C1 segment of cervical spinal cord (tissue), 14 donors: ENCODE measurements around the gene SLC25A27.

ENCODE experiments used
- DNase-seq, 14 donors: peaks; one replicate each; lab custom pipeline; 2025; lab: John Stamatoyannopoulos, UW

SLC25A27 gene

DNA sequence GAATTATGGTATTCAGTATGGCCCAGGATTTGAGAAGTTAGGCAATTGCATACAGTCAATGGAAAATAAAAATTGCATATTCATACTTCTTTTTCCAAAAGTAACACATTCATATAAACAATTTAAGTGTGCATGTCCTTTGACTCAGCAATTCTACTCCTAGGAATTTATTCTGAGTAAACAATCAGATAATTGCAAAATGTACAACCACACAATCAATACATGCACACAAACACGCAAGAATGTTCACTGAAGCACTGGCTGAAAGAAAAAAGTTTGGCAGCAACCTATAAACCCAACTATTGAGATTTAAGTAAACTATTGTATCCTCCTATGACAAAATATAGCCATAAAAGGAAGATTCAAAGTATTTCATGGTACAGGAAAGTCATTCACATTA is 1.8 kb upstream of the SLC25A27 start:
- peak in 1 of 14 donors; percentile 17 for DNase-seq

DNA sequence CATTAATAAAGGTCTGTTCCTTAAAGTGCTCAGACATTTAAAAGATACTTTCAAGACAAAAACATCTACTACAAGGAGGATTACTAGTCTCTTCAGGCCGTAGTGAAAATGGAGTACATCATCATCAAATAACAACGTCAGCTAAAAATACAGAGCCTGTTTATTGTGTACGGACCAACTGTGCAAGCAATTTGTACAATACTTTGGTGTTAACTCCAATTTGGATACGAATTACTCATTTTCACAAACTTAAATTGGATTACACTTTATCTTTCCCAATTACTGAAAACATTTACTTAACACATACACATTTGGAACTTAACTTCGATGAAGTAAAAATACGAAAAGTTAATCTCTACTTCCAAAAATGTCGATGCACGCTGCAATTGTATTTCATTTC is 959 bp upstream of the SLC25A27 start:
- peak in 1 of 14 donors; percentile 48 for DNase-seq

DNA sequence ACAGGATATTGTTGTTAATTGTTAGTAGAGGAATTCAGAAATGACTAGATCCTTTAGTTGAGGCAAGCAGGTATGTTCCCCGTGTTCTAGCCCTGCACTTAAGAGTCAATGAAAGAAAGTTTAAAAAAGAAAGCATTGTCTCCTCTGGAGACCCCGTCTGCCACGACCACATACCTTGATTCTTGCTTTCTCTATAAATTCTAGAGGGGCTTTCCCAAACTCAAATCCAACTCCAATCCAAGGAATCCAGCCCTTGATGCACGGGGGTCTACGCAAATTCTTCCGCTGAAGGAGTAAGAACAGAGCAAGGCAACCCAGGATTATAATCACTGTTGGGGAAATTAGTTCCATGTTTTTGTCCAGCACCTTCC is 558 bp upstream of the SLC25A27 start:
- no peak for DNase-seq

DNA sequence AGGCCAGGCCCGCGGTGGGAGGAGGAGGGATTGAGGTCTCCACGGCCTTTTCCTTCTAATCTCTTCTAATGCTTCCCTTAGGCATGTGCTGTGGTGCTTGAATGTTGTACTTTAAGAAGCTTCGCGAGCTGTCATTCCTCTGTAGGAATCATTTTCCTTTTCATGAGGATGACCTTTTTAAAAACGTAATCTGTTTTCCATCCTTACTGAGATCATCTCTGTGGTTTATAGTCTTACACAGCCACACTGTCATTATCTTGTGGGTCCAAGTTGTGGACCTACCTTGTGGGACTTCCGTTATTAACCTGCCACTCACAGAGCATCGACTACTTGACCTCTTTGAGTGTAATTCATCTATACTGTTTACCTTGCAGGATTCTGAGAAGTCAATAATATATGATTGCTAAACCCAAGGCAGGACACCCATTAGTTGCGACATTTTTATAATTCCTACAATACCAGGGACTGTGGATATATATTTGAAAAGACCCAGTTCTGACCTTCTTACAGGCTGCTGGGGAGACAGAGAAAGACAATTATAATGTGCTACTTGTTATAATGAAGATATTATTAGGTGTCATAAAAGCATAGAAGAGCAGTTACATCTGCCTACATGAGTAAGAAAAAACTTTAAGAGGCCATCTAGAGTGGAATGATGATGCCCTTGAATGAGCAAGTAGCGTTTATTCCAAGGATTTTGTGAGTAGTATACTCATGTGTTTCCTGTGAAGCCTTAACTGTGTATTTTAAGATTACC is 842 bp downstream of the SLC25A27 start:
- DNase-seq, result peak in 1 of 14 donors; percentile 39

DNA sequence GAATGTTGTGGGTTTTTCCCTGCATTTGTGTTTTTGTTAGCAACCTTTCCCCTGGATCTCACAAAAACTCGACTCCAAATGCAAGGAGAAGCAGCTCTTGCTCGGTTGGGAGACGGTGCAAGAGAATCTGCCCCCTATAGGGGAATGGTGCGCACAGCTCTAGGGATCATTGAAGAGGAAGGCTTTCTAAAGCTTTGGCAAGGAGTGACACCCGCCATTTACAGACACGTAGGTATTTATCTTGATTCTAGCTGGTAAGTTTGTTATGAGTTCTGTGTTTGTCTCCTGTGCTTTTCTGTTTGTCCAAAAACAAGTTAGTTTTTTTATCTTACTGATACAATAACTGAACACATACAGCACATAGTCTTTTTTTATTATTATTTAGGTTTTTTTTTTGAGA is 3.0 kb downstream of the SLC25A27 start:
- DNase-seq, result peak in 4 of 14 donors; percentile 1 to 14 (median 5)

DNA sequence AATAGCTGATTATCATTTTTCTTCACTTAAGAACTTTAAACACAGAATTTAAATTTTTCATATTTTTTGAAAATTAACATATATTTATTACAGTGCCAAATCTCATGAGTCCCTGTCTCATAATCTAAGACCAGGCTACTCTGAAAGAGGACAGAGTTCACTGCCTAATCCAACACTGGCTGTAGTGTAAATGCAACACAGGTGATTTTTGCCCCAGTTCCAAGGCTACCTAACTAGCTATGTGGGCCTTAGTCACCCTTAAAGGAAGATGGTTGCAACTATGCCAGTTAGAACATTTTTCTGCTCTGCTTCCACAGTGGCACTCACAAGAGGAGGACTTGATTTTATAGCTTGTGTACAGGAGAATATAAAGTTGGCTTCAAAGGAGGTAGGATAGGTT is 4.9 kb downstream of the SLC25A27 start:
- no peak for DNase-seq

DNA sequence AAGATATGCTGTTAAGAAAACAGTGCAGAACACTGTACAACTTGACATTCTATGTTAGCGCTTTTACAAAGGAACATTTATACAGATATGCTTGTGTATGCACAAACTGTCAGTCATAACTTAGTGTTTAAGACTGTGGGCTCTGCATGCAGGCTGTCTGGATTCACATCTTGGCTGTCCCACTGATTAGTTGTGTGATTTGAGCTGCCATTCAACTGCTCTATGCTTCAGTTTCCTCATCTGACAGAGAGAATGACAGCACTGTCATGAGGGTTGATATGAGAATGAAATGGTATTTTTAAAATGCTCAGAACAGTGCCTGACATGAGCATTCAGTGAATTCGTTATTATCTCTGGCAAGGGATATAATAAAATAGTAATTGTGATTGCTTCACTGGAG is 8.7 kb downstream of the SLC25A27 start:
- DNase-seq, result no peak

DNA sequence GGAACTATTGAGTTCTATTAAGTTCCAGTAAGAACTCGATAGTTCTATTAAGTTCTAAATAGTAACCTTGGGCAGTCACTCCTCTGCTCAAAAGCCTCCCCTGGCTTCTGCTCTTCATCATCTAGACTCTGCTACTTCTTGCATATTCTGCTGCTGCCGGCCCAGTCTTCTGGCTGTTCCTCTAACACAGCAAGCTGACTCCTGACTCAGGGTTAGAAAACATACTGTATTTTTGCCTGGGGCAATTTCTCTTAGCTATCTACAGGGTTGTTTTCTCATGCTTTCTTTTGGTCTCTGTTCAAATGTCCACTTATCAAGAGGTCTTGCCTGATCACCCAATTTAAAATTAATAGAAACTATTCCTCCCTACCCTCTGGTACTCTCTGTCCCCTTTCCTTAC is 14.6 kb downstream of the SLC25A27 start:
- DNase-seq, result no peak

DNA sequence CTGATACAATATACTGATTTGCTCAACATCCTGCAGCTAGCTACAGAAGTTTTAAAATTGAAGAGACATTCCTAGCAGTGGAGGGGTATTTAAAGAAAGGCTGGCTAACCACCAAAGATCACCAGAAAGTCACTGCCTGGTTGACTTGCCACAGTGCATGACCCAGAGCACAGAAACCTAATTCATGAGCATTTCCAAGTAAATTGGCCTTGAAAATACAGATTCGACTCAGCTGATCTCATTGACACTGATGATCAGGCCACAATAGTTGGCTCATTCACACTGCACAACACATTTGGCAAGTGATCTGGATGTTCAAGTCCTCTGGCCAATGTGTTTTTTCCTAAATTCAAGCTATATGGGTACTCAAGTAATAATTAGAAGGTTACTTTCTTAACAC is 21.6 kb downstream of the SLC25A27 start:
- no peak for DNase-seq

DNA sequence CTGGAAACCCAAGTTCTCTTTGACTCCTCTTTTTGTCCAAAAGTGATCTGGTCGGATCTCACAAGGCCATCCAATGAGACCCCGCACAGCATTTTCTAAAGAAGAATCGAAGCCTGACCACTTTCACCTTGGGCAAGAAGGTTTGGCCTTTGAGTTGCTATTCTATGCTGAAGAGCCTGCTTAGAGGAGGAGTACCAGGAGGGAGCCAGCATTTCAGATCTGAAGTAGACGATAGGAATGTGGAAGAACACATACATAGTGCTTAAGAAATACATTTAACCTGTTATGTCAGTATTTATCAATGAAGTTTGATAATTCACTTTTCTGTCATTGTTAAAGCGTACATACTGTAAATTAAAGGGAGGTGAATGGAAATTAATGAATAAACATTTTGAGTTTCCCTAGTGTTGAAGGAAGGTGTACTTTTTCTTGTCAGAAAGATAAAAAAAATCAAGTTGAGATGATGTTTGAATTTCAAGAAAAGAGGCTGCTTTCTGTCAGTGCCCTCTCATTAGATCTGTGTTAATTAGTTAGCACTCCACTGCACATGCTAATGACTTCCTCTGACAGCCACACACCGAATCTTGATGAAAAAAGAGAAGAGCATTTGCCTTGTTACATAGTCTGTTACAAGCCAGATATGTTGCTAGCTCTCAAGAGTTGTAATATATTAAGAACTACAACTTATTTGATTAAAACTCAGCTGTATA is 24.0 kb downstream of the SLC25A27 start:
- no peak for DNase-seq

DNA sequence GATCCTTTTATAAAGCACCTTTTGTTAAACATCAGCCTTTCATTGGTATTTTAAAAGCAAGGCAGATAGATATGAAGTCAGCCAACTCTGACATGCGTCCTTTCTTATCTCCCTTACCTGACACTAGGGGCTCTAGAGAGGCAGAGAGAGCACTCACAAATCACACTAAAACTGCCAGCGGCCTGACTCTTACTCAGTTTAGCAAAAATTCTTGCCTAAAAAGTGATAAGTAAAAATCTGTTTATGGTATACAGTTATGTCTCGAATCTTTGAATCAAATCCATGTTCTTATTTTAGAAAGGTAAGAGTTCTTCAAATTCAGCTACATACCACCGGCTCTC is 24.5 kb downstream of the SLC25A27 start:
- no peak for DNase-seq

DNA sequence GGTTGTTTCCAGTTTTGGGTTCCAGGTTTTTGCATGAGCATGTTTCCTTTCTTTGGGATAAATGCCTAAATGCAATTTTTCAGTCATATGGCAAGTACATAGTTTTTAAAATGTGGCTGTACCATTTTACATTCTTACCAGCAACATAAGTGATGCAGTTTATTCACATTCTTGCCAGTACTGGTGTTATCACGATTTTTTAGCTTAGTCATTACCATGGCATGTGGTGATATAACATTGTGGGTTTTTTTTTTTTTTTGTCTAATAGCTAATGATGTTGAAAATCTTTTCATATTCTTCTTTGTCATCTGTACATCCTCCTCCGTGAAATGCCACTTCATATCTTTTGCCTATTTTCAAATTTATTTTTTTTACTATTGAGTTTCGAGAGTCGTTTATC is 32.0 kb downstream of the SLC25A27 start:
- no peak for DNase-seq

DNA sequence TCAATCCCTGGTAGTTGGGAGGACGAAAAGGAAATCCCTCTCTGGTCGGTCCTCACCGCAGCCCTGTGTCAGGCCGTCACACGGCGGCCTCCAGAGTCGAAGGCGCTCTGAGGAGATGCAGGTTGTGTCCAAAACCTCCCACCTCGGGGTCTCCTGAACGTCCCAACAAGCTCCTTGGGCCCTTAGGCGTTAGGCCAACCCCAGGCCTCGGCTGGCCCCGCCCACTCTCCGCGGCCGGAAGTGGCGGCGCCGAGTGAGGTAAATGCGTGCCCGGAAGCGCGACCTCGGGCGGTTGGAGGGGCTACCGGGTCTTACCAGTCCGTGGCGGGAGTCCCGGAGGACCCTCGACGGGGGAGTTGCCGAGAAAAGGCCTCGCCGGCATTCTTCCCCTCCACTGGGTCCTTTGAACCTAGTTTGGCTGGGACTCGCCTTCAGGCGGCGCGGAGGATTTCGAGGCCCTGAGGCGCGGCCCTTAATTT is 34.9 kb downstream of the SLC25A27 start, which contains the start of gene TDRD6:
TSS of gene TDRD6 (plus strand) at position 267 of the 479 bp plus-strand sequence. CDS start 244 bp downstream, outside the sequence.
- no peak for DNase-seq

DNA sequence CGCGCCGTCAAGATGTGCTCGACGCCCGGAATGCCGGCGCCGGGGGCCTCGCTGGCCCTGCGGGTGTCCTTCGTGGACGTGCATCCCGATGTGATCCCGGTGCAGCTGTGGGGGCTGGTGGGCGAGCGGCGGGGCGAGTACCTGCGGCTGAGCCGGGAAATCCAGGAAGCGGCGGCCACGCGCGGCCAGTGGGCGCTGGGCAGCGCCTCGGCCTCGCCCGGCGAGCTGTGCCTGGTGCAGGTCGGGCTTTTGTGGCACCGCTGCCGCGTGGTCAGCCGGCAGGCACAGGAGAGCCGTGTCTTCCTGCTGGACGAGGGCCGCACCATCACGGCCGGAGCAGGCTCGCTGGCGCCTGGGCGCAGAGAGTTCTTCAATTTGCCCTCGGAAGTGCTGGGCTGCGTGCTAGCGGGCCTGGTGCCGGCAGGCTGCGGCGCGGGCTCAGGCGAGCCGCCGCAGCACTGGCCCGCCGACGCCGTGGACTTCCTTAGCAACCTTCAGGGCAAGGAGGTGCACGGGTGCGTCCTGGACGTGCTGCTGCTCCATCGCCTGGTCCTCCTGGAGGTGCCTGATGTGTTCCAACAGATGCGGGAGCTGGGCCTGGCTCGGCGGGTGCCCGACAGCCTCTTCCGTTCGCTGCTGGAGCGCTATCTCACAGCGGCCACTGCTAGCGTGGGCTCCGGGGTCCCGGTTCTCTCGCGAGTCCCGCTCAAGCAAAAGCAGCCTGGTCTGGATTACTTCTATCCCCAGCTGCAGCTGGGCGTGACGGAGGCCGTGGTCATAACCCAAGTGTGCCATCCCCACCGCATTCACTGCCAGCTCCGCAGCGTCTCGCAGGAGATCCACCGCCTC is 35.6 kb downstream of the SLC25A27 start:
- DNase-seq, result no peak

DNA sequence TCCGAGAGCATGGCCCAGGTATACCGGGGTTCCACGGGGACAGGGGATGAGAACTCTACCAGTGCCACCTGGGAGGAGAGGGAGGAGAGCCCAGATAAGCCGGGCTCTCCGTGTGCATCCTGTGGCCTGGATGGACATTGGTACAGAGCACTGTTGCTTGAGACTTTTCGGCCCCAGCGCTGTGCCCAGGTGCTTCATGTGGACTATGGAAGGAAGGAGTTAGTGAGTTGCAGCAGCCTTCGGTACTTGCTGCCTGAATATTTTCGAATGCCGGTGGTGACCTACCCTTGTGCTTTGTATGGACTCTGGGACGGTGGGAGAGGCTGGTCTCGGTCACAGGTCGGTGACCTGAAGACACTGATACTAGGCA is 36.2 kb downstream of the SLC25A27 start:
- DNase-seq, result no peak

DNA sequence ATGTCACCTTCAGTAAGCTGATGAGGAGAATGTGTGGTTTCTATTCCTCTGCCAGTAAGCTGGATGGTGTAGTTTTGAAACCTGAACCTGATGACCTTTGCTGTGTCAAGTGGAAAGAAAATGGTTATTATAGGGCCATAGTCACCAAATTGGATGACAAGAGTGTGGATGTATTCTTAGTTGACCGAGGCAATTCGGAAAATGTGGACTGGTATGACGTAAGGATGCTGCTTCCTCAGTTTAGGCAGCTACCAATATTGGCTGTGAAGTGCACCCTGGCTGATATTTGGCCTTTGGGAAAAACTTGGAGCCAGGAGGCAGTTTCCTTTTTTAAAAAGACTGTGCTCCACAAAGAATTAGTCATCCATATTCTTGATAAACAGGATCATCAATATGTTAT is 36.9 kb downstream of the SLC25A27 start:
- no peak for DNase-seq

DNA sequence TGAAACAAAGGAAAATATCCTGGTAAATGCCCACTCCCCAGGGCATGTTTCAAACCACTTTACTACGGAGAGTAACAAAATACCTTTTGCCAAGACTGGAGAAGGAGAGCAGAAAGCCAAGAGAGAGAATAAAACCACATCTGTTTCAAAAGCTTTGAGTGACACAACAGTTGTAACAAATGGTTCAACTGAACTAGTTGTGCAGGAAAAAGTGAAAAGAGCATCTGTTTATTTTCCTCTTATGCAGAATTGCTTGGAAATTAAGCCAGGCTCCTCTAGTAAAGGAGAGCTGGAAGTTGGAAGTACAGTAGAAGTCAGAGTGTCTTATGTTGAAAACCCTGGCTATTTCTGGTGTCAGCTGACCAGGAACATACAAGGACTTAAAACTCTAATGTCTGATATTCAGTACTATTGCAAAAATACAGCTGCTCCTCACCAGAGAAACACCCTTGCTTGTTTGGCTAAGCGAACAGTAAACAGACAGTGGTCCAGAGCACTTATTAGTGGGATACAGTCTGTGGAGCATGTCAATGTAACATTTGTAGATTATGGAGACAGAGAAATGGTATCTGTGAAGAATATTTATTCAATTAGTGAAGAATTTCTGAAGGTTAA is 37.5 kb downstream of the SLC25A27 start:
- DNase-seq, result no peak

DNA sequence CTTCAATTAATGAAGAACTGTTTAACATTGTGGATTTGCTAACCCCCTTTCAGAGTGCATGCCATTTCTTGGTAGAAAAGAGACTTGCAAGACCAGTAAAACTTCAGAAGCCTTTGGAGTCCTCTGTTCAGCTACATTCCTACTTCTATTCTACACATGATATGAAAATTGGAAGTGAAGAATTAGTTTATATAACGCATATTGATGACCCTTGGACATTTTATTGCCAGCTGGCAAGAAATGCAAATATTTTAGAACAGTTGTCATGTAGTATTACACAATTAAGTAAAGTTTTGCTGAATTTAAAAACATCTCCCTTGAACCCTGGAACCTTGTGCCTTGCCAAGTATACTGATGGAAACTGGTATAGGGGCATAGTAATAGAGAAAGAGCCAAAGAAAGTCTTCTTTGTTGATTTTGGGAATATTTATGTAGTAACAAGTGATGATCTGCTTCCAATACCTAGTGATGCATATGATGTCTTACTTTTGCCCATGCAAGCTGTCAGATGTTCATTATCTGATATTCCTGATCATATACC is 38.2 kb downstream of the SLC25A27 start:
- DNase-seq, result no peak

DNA sequence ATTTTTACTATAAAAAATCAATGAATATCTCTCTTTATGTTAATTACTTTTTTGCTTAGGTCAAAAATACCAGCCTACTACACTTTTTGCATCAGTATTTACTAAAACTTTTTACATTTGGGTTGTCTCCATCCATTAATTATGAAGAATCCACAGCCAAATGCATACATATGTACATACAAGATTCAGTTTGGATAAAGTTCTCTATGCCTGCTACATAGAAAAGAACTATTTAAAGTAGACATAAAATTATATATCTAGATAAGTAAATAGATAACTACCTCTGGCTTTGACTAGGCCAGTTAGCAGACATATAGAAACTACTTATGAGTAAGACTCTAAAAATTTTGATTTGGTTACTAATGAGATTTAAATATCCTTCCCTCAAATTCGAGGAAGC is 47.2 kb downstream of the SLC25A27 start:
- DNase-seq, result no peak

DNA sequence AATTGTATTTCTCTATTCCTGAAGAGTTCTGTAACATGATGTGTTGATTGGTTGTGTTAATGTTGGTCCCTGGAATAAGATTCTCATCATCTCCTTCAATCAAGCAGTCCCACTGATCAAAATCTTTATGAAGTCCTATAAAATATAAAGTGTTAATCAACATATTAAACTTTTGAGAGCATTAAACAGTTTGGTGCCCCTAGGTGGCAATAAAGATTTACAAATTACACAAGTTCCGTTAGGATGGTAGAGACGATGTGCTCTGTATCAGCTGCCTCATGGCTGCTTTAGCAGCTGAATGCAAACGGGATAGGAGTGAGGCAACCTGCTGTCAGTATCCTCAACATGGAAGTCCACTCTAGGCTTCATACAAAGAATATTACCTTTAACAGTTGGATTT is 51.8 kb downstream of the SLC25A27 start:
- peak in 1 of 14 donors; percentile 4 for DNase-seq

DNA sequence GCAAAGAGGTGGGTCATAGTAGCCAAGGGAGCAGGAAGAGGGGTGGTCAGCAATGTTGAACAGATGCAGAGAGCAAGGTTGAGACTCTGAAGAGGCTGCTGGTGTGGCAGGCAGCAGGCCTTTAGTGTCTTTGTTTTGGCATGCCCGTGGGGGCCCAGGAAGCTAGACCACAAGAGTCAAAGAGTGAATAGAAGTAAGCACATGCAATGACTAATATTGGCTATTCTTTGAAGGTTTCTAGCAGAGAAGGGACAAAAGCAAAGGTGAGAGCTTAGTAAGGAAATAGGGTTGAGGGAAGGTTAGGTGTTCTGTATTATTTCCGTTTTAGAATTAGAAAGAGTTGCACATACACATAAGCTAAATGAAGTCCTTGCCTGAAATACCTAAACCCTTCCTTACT is 53.7 kb downstream of the SLC25A27 start:
- DNase-seq, result no peak

DNA sequence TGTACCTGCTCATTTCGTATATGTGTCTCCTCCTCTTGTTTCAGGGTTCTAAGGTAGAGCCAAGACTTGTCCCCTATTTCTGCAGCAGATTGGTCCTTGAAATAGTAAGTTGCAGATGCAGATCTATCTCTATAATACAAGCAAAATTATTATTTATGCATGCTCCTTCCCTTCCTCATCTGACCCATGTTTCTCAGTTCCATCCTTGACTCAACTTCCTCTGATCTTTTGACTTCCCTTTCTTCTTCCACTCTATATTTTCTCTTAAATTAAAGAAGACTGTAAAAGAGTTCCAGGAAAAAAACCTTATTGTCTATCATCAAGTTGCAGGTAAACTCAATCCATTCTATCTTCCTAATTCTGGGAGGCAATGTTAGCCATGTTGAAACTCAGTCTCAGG is 58.7 kb downstream of the SLC25A27 start:
- no peak for DNase-seq
